ENCODE results near the gene INPP5B. TPM values are rescaled to one million over a fixed set of nuclear protein-coding genes. Genes with fewer than 3 reads are reported as not detected.

The INPP5B gene
- total RNA-seq, 2 donors from 2014 or later = 44.2 to 44.5 TPM

GRCh38 chr1:37853157-37853556 is 93.7 kb downstream of the INPP5B start:
- H3K4me3 ChIP-seq = no peak overlapping the region
- no peaks in the 10 kb centered on the region for H3K9me3 ChIP-seq
- no peak for TF ChIP-seq CTCF (IDR thresholded peaks at IDR 0.05)
- peaks cover 17 to 66% of the 10 kb centered on the region in 2 donors for H3K4me1 ChIP-seq (ENCODE audit: control insufficient read depth in 1 of 2, low read depth in 2 of 2)
- no peak for ATAC-seq (ENCODE audit: insufficient number of reproducible peaks, low FRiP score, low read depth)
- no peaks in the 10 kb centered on the region for H3K27me3 ChIP-seq (replicated peaks; ENCODE audit: insufficient read depth)
- no peak for DNase-seq (ENCODE audit: low spot score)
- H3K27ac ChIP-seq = no peak overlapping the region
- peaks cover 6% of the 10 kb centered on the region for H3K36me3 ChIP-seq

GRCh38 chr1:37851782-37852210 is 95.1 kb downstream of the INPP5B start:
- Histone ChIP-seq H3K36me3 (no peaks in the 10 kb centered on the region), H3K27me3 (replicated peaks; ENCODE audit: insufficient read depth) (no peaks in the 10 kb centered on the region), H3K9me3 (no peaks in the 10 kb centered on the region), H3K4me1 (ENCODE audit: control insufficient read depth in 1 of 2, low read depth in 2 of 2) (peaks cover 15 to 53% of the 10 kb centered on the region in 2 donors), H3K4me3 (no peak overlapping the region), H3K27ac (no peak overlapping the region)
- DNase-seq (ENCODE audit: low spot score) = no peak
- TF ChIP-seq CTCF (IDR thresholded peaks at IDR 0.05) = no peak
- ATAC-seq (ENCODE audit: insufficient number of reproducible peaks, low FRiP score, low read depth) = no peak

- ATAC-seq (ENCODE audit: insufficient number of reproducible peaks, low FRiP score, low read depth) = no peak
Observed at GRCh38 chr1:37851262-37851661, 95.6 kb downstream of the INPP5B start.

GRCh38 chr1:37850352-37850955 is 96.4 kb downstream of the INPP5B start:
- Histone ChIP-seq H3K27ac (no peak overlapping the region), H3K9me3 (no peaks in the 10 kb centered on the region), H3K27me3 (replicated peaks; ENCODE audit: insufficient read depth) (no peaks in the 10 kb centered on the region), H3K4me3 (no peak overlapping the region), H3K4me1 (ENCODE audit: control insufficient read depth in 1 of 2, low read depth in 2 of 2) (peaks cover 13 to 39% of the 10 kb centered on the region in 2 donors), H3K36me3 (no peaks in the 10 kb centered on the region)
- DNase-seq (ENCODE audit: low spot score) (no peak), ATAC-seq (ENCODE audit: insufficient number of reproducible peaks, low FRiP score, low read depth) (no peak)
- no peak for TF ChIP-seq CTCF (IDR thresholded peaks at IDR 0.05)

More at GRCh38 chr1:37851262-37851661, 95.6 kb downstream of the INPP5B start:
- Histone ChIP-seq H3K27ac (no peak overlapping the region), H3K4me3 (no peak overlapping the region), H3K9me3 (no peaks in the 10 kb centered on the region), H3K36me3 (no peaks in the 10 kb centered on the region), H3K4me1 (ENCODE audit: control insufficient read depth in 1 of 2, low read depth in 2 of 2) (peaks cover 15 to 47% of the 10 kb centered on the region in 2 donors), H3K27me3 (replicated peaks; ENCODE audit: insufficient read depth) (no peaks in the 10 kb centered on the region)
- no peak for DNase-seq (ENCODE audit: low spot score)
- TF ChIP-seq CTCF (IDR thresholded peaks at IDR 0.05) = no peak

- H3K36me3 ChIP-seq = no peaks in the 10 kb centered on the region
- H3K27me3 ChIP-seq (replicated peaks; ENCODE audit: insufficient read depth) = no peaks in the 10 kb centered on the region
- no peak overlapping the region for H3K4me3 ChIP-seq
- no peak for TF ChIP-seq CTCF (IDR thresholded peaks at IDR 0.05)
- no peak overlapping the region for H3K27ac ChIP-seq
- ATAC-seq (ENCODE audit: insufficient number of reproducible peaks, low FRiP score, low read depth) = no peak
- H3K9me3 ChIP-seq = no peaks in the 10 kb centered on the region
- H3K4me1 ChIP-seq (ENCODE audit: control insufficient read depth in 1 of 2, low read depth in 2 of 2) = peaks cover 13 to 29% of the 10 kb centered on the region in 2 donors
- no peak for DNase-seq (ENCODE audit: low spot score)
Observed at GRCh38 chr1:37849480-37849879, 97.4 kb downstream of the INPP5B start.
